HCT116 (cell line): ENCODE measurements around the gene NPDC1.

ENCODE experiments used
- ATF3 ChIP-seq: IDR thresholded peaks from 2 replicates; pipeline ENCODE4 v1.6.1; 2012
- CEBPB ChIP-seq: IDR thresholded peaks from 2 replicates; pipeline ENCODE4 v1.6.1; 2012; ENCODE audit warnings: low read depth
- CTCF ChIP-seq, 3 experiments: fragments of 200-600 bp in 1 of 3; sonication (generic) in 1 of 3; IDR thresholded peaks in 2 of 3; conservative IDR thresholded peaks in 1 of 3; 2 replicates each; pipeline ENCODE4 v1.5.1; 2012 to 2017; ENCODE audit warnings: low read depth in 2 of 3, low read length in 2 of 3, antibody characterized with exemption in 1 of 3, borderline replicate concordance in 1 of 3, control low read depth in 1 of 3, mild to moderate bottlenecking in 1 of 3, mixed read lengths in 1 of 3, mixed run types in 1 of 3, moderate library complexity in 1 of 3; ENCODE audit not compliant: insufficient read depth in 1 of 3
- ELF1 ChIP-seq: IDR thresholded peaks from 2 replicates; pipeline ENCODE4 v1.6.1; 2012; ENCODE audit warnings: low read depth, borderline replicate concordance
- EZH2 ChIP-seq: fragments of 200-600 bp; sonication (generic); IDR thresholded peaks from 2 replicates; pipeline ENCODE4 v1.6.1; 2017; ENCODE audit warnings: antibody characterized with exemption, mixed run types
- EZH2phosphoT487 ChIP-seq: fragments of 200-600 bp; IDR thresholded peaks from 2 replicates; pipeline ENCODE4 v1.6.1; 2018; ENCODE audit warnings: antibody characterized with exemption, borderline replicate concordance
- POLR2A ChIP-seq: IDR thresholded peaks from 2 replicates; pipeline ENCODE4 v1.7.0; 2011; ENCODE audit warnings: borderline replicate concordance; ENCODE audit not compliant: insufficient read depth, insufficient read length; ENCODE audit errors: extremely low read depth
- RAD21 ChIP-seq: IDR thresholded peaks from 2 replicates; pipeline ENCODE4 v1.6.1; 2012; ENCODE audit warnings: low read depth, mild to moderate bottlenecking
- SIN3A ChIP-seq: IDR thresholded peaks from 2 replicates; pipeline ENCODE4 v1.6.1; 2012; ENCODE audit warnings: low read depth
- TCF7L2 ChIP-seq: IDR thresholded peaks from 2 replicates; pipeline ENCODE4 v1.7.0; 2011; ENCODE audit warnings: borderline replicate concordance, inconsistent platforms; ENCODE audit not compliant: insufficient read depth, insufficient read length; ENCODE audit errors: extremely low read depth
- ZFX ChIP-seq: fragments of 450-650 bp; IDR thresholded peaks from 2 replicates; pipeline ENCODE4 v1.6.1; 2017
- ZNF274 ChIP-seq: fragments of 200-500 bp; sonication (Bioruptor generic); IDR thresholded peaks from 2 replicates; pipeline ENCODE4 v1.6.1; 2014; ENCODE audit warnings: mild to moderate bottlenecking, low read depth, low read length, inconsistent platforms

- TF ChIP-seq TCF7L2 (no peak), POLR2A (no peak), ZFX (no peak), ELF1 (no peak), CTCF (IDR thresholded peaks at IDR 0.05 in 2 of 3, conservative IDR thresholded peaks at IDR 0.05 in 1 of 3; ENCODE audit: borderline replicate concordance in 1 of 3, insufficient read depth in 1 of 3, low read depth in 2 of 3, low read length in 2 of 3) (no peak), ZNF274 (no peak), SIN3A (no peak), CEBPB (no peak), EZH2phosphoT487 (no peak), RAD21 (no peak), ATF3 (no peak), EZH2 (no peak)
Measured at GRCh38 chr9:137089232-137089947, 43.4 kb upstream of the NPDC1 start.
